PC-3 (cell line): ENCODE results near the gene PRRG3.

Source experiments
- CTCF ChIP-seq: fragments of 300-600 bp; sonication (generic); conservative IDR thresholded peaks from 2 replicates; pipeline ENCODE4 v1.5.1; 2017; ENCODE audit warnings: antibody characterized with exemption, low read depth, mild to moderate bottlenecking, low read length
- EZH2 ChIP-seq: fragments of 300-600 bp; sonication (generic); IDR thresholded peaks from one replicate; pipeline ENCODE4 v1.6.1; 2017; ENCODE audit warnings: antibody characterized with exemption, mild to moderate bottlenecking, low read length; ENCODE audit not compliant: unreplicated experiment
- EZH2phosphoT487 ChIP-seq: fragments of 300-600 bp; sonication (generic); IDR thresholded peaks from 2 replicates; pipeline ENCODE4 v1.6.1; 2018; ENCODE audit warnings: mild to moderate bottlenecking, antibody characterized with exemption, low read length, borderline replicate concordance

GRCh38 chrX:151754641-151755215 is 59.5 kb downstream of the PRRG3 start:
- TF ChIP-seq CTCF (no peak), EZH2 (no peak), EZH2phosphoT487 (no peak)
